NT2/D1 (cell line): ENCODE data around the gene COL23A1.

ENCODE experiments used
- DNase-seq: peaks from one replicate; pipeline ENCODE4 v3.0.0-alpha.2; 2011; ENCODE audit warnings: low read depth, low spot score
- H3K27me3 ChIP-seq: 2 replicates; pipeline ENCODE4 v1.6.0; 2011; ENCODE audit warnings: mild to moderate bottlenecking; ENCODE audit not compliant: insufficient read length, insufficient read depth
- H3K36me3 ChIP-seq: 2 replicates; pipeline ENCODE4 v1.6.1; 2011; ENCODE audit warnings: mild to moderate bottlenecking, low read length, mixed read lengths; ENCODE audit not compliant: insufficient read depth, insufficient read length
- H3K4me1 ChIP-seq: 2 replicates; pipeline ENCODE4 v1.5.1; 2011; ENCODE audit not compliant: insufficient read depth, insufficient read length
- H3K4me3 ChIP-seq: 2 replicates; pipeline ENCODE4 v1.5.1; 2011; ENCODE audit warnings: low read depth; ENCODE audit not compliant: insufficient read length
- H3K9ac ChIP-seq: 2 replicates; pipeline ENCODE4 v1.6.0; 2011; ENCODE audit warnings: low read depth; ENCODE audit not compliant: insufficient read length
- H3K9me3 ChIP-seq: 2 replicates; pipeline ENCODE4 v1.5.1; 2011; ENCODE audit warnings: mild to moderate bottlenecking, low read length; ENCODE audit not compliant: insufficient read depth
- SUZ12 ChIP-seq: IDR thresholded peaks from 2 replicates; pipeline ENCODE4 v1.6.1; 2011; ENCODE audit not compliant: insufficient read length, insufficient read depth; ENCODE audit errors: extremely low read depth
- YY1 ChIP-seq: IDR thresholded peaks from 2 replicates; pipeline ENCODE4 v1.6.1; 2011; ENCODE audit not compliant: insufficient read length, insufficient read depth
- ZNF274 ChIP-seq: IDR thresholded peaks from 2 replicates; pipeline ENCODE4 v1.6.1; 2011; ENCODE audit warnings: mild to moderate bottlenecking, low read depth, low read length

Gene COL23A1

DNA sequence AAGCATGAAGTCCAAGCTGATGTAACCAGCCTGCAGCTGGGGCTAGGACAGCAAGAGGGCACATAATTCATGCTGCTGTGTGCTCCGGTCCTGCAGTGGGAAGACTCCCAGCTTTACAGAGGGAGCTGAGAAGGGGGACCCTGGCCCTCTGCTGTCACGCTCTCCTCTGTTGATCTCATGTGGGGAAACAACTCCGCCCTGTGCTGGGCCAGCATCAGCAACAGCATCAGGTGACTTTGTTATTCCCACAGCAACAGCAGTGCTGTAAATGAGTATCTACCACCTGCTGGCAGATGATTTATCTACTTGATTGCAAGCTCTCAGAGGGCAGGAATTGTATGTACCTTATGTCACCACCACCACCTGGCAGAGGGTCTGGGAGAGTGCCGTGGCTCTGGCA is 176.2 kb downstream of the COL23A1 start:
- Histone ChIP-seq H3K4me3 (no peak overlapping the region), H3K4me1 (peaks cover 13% of the 10 kb centered on the region), H3K36me3 (no peaks in the 10 kb centered on the region), H3K9me3 (no peaks in the 10 kb centered on the region), H3K9ac (no peak overlapping the region), H3K27me3 (no peaks in the 10 kb centered on the region)
- DNase-seq, result no peak
- no peak for TF ChIP-seq ZNF274
- no peak for TF ChIP-seq YY1

DNA sequence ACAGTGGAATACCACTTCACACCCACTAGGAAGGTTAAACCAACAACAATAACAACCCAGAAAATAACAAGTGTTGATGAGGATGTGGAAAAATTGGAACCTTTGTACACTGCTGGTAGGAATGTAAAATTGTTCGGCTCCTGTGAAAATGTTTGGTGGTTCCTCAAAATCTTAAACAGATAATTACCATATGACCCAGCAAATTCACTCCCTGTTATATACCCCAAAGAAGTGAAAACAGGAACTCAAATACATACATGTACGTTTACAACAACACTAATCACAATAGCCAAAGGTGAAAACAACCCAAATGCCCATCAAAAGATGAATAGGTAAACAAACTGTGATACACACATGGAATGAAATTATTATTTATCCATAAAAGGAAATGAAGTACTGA is 179.1 kb downstream of the COL23A1 start:
- no peaks in the 10 kb centered on the region for H3K36me3 ChIP-seq
- H3K9me3 ChIP-seq, result no peaks in the 10 kb centered on the region; the same call in 1 of the 2 replicates
- no peaks in the 10 kb centered on the region for H3K27me3 ChIP-seq
- H3K4me3 ChIP-seq, result no peak overlapping the region
- H3K9ac ChIP-seq, result no peak overlapping the region
- H3K4me1 ChIP-seq, result peaks cover 2% of the 10 kb centered on the region
- no peak for DNase-seq
- TF ChIP-seq SUZ12 (no peak), YY1 (no peak), ZNF274 (no peak)

GRCh38 chr5:178407646-178408045 is 182.5 kb downstream of the COL23A1 start:
- no peak for DNase-seq
- Histone ChIP-seq H3K4me3 (no peak overlapping the region), H3K36me3 (no peaks in the 10 kb centered on the region), H3K9me3 (no peaks in the 10 kb centered on the region; the same call in 1 of the 2 replicates), H3K9ac (no peak overlapping the region), H3K4me1 (no peaks in the 10 kb centered on the region), H3K27me3 (no peaks in the 10 kb centered on the region)
- no peak for TF ChIP-seq SUZ12
- TF ChIP-seq YY1, result no peak
- TF ChIP-seq ZNF274, result no peak

DNA sequence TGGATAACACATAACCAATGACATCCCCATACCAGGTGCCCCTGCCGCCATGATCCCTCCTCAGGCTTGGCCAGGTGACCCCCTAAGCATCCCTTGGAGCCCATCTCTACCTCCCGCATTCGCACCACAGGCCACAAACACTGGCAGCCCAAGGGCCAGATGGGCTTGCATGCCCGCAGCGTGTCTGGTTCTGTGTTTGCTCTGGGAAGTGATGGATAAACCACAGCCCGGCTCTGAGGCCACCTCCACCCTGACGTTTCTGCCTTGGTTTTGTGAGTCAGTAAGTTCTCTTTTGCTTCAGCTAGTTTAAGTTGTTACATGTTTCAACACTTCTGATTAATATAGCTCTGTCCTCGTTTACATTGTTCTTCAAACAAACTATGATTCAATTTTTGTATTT is 185.2 kb downstream of the COL23A1 start:
- TF ChIP-seq SUZ12, result no peak
- no peak for TF ChIP-seq YY1
- no peak for TF ChIP-seq ZNF274
- Histone ChIP-seq H3K9me3 (no peaks in the 10 kb centered on the region; the same call in 1 of the 2 replicates), H3K27me3 (no peaks in the 10 kb centered on the region), H3K4me1 (no peaks in the 10 kb centered on the region), H3K4me3 (no peak overlapping the region), H3K36me3 (no peaks in the 10 kb centered on the region), H3K9ac (no peak overlapping the region)
- DNase-seq, result no peak

DNA sequence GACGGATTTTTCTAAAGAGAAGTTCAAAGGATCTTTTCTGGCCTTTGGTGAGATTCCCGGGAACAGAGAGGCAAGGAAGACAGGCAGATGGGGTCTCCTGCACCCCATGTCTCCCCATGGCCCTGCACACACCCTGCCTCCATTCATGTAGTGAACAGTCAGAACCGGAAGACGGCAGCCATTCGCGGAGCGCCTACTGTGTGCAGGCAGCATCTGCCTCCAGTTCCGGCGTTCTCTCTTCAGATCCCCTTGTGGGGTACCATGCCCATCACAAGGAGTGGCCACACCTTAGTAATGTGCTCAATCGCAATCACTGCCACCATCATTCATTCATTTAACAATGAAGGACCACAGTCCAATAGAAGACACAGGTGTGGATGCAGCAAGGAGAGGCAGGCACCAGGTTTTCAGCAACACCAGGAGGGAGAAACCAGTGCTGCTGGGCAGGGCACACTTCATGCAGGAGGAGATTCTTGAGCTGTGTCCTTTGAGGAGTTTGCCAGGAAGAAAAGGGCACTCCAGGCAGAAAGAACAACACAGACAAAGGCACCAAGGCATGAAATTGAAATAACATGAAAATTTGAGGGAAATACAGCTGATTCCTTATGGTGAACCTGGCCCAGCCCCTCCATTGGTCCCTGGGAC is 186.1 kb downstream of the COL23A1 start:
- no peak overlapping the region for H3K9ac ChIP-seq
- no peaks in the 10 kb centered on the region for H3K36me3 ChIP-seq
- no peak for TF ChIP-seq SUZ12
- TF ChIP-seq YY1, result no peak
- TF ChIP-seq ZNF274, result no peak
- H3K9me3 ChIP-seq, result no peaks in the 10 kb centered on the region; the same call in 1 of the 2 replicates
- peaks cover under 1% of the 10 kb centered on the region for H3K4me1 ChIP-seq
- H3K4me3 ChIP-seq, result no peak overlapping the region
- DNase-seq, result no peak
- H3K27me3 ChIP-seq, result no peaks in the 10 kb centered on the region

- no peaks in the 10 kb centered on the region for H3K36me3 ChIP-seq
- no peak overlapping the region for H3K9ac ChIP-seq
- H3K4me3 ChIP-seq, result no peak overlapping the region
- peaks cover 4% of the 10 kb centered on the region for H3K4me1 ChIP-seq
- DNase-seq, result no peak
- H3K27me3 ChIP-seq, result no peaks in the 10 kb centered on the region
- H3K9me3 ChIP-seq, result no peaks in the 10 kb centered on the region; the same call in 1 of the 2 replicates
- TF ChIP-seq ZNF274 (no peak), YY1 (no peak), SUZ12 (no peak)
These were observed 186.8 kb downstream of the COL23A1 start for GRCh38 chr5:178403351-178403750.

- TF ChIP-seq ZNF274 (no peak), SUZ12 (no peak), YY1 (no peak)
- no peak overlapping the region for H3K9ac ChIP-seq
- H3K4me1 ChIP-seq, result peaks cover 4% of the 10 kb centered on the region
- H3K9me3 ChIP-seq, result no peaks in the 10 kb centered on the region
- DNase-seq, result no peak
- no peaks in the 10 kb centered on the region for H3K36me3 ChIP-seq
- no peak overlapping the region for H3K4me3 ChIP-seq
- H3K27me3 ChIP-seq, result no peaks in the 10 kb centered on the region
These were observed 190.5 kb downstream of the COL23A1 start for GRCh38 chr5:178399701-178400095.
